SK-N-SH treated with all-trans-retinoic acid at 6 μM for 48 hours (cell line): ENCODE results near the gene ZNF831.

Experiments
- BACH2 ChIP-seq: fragments of 250-450 bp; sonication (Bioruptor Pico); IDR thresholded peaks from 2 replicates; pipeline ENCODE4 v1.9.0; 2021; ENCODE audit warnings: mild to moderate bottlenecking, borderline replicate concordance
- CREB5 ChIP-seq: fragments of 250-450 bp; sonication (Bioruptor Pico); IDR thresholded peaks from 2 replicates; pipeline ENCODE4 v1.5.1; 2020; ENCODE audit warnings: low read depth, mild to moderate bottlenecking, moderate library complexity
- CSRNP3 ChIP-seq: fragments of 250-450 bp; sonication (Bioruptor Pico); IDR thresholded peaks from 2 replicates; pipeline ENCODE4 v1.5.1; 2021; ENCODE audit warnings: mild to moderate bottlenecking, moderate library complexity
- ISL1 ChIP-seq: fragments of 250-450 bp; sonication (Bioruptor Pico); IDR thresholded peaks from 2 replicates; pipeline ENCODE4 v2.1.2; 2022; ENCODE audit warnings: mild to moderate bottlenecking, moderate library complexity
- OSR1 ChIP-seq: fragments of 250-450 bp; sonication (Bioruptor Pico); IDR thresholded peaks from 2 replicates; pipeline ENCODE4 v1.8.0; 2022; ENCODE audit warnings: moderate library complexity, mild to moderate bottlenecking, inconsistent platforms
- PATZ1 ChIP-seq: fragments of 250-450 bp; sonication (Bioruptor Pico); IDR thresholded peaks from 2 replicates; pipeline ENCODE4 v1.8.0; 2020; ENCODE audit warnings: mild to moderate bottlenecking, moderate library complexity, borderline replicate concordance
- POU6F1 ChIP-seq: fragments of 250-450 bp; sonication (Bioruptor Pico); IDR thresholded peaks from 2 replicates; pipeline ENCODE4 v1.8.0; 2021; ENCODE audit warnings: low read depth, mild to moderate bottlenecking, moderate library complexity, borderline replicate concordance
- SNAI2 ChIP-seq: fragments of 250-450 bp; sonication (Bioruptor Pico); IDR thresholded peaks from 2 replicates; pipeline ENCODE4 v1.5.0; 2020; ENCODE audit warnings: mild to moderate bottlenecking, moderate library complexity
- ZFP3 ChIP-seq: fragments of 250-450 bp; sonication (Bioruptor Pico); IDR thresholded peaks from 2 replicates; pipeline ENCODE4 v1.5.0; 2020; ENCODE audit warnings: mild to moderate bottlenecking, moderate library complexity

GRCh38 chr20:59301343-59302007 lies 137.9 kb downstream of the ZNF831 start:
- TF ChIP-seq PATZ1 (CRISPR knock-in tag), result no peak
- TF ChIP-seq SNAI2 (CRISPR knock-in tag), result no peak
- no peak for TF ChIP-seq BACH2 (CRISPR knock-in tag)
- no peak for TF ChIP-seq CSRNP3 (CRISPR knock-in tag)
- no peak for TF ChIP-seq ZFP3
- no peak for TF ChIP-seq OSR1
- TF ChIP-seq CREB5 (CRISPR knock-in tag), result no peak
- no peak for TF ChIP-seq POU6F1
- TF ChIP-seq ISL1, result no peak
